ENCODE measurements around the gene ATP8B4.
"Not testable (repeated sequence)": the region's sequence is repeated elsewhere in the genome, so short reads cannot be mapped to it uniquely, and the experiment has no call there.

ATP8B4 gene

DNA sequence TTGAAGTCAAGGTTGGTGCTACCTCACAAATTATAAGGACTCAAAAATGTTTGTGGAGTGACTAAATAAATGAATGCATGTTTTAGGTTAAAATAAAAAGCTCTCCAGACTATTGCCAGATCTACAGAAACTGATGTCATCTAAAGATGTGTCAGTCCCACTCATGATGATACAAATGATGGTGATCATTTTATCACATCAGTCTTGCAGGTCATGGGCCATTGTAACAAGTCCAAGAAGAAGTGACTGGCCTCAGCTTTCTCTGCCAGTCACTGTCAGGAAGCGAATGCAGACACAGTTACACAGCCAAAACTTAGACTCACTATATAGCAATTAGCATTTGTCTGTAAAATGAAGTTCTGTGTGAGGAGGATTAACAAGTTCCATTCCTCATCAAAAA lies 18.5 kb downstream of the ATP8B4 start:
- in situ Hi-C loops (cut with HindIII; ENCODE audit: low sequenced_read_pairs) = no loop called here
- H3K4me3 ChIP-seq (ENCODE audit: low read depth, low read length) = no peak overlapping the region
- DNase-seq (ENCODE audit: low read depth) = no peak
- TF ChIP-seq, protein P1, sequence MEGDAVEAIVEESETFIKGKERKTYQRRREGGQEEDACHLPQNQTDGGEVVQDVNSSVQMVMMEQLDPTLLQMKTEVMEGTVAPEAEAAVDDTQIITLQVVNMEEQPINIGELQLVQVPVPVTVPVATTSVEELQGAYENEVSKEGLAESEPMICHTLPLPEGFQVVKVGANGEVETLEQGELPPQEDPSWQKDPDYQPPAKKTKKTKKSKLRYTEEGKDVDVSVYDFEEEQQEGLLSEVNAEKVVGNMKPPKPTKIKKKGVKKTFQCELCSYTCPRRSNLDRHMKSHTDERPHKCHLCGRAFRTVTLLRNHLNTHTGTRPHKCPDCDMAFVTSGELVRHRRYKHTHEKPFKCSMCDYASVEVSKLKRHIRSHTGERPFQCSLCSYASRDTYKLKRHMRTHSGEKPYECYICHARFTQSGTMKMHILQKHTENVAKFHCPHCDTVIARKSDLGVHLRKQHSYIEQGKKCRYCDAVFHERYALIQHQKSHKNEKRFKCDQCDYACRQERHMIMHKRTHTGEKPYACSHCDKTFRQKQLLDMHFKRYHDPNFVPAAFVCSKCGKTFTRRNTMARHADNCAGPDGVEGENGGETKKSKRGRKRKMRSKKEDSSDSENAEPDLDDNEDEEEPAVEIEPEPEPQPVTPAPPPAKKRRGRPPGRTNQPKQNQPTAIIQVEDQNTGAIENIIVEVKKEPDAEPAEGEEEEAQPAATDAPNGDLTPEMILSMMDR (IDR thresholded peaks at IDR 0.05; ENCODE audit: low read depth, low read length, missing control alignments) = no peak

GRCh38 chr15:50098545-50098944 lies 20.5 kb downstream of the ATP8B4 start:
- no peak overlapping the region for H3K4me3 ChIP-seq (ENCODE audit: low read depth, low read length)
- TF ChIP-seq, protein P1 (IDR thresholded peaks at IDR 0.05; ENCODE audit: low read depth, low read length, missing control alignments) = no peak
- in situ Hi-C loops (cut with HindIII; ENCODE audit: low sequenced_read_pairs) = no loop called here
- DNase-seq (ENCODE audit: low read depth) = no peak

DNA sequence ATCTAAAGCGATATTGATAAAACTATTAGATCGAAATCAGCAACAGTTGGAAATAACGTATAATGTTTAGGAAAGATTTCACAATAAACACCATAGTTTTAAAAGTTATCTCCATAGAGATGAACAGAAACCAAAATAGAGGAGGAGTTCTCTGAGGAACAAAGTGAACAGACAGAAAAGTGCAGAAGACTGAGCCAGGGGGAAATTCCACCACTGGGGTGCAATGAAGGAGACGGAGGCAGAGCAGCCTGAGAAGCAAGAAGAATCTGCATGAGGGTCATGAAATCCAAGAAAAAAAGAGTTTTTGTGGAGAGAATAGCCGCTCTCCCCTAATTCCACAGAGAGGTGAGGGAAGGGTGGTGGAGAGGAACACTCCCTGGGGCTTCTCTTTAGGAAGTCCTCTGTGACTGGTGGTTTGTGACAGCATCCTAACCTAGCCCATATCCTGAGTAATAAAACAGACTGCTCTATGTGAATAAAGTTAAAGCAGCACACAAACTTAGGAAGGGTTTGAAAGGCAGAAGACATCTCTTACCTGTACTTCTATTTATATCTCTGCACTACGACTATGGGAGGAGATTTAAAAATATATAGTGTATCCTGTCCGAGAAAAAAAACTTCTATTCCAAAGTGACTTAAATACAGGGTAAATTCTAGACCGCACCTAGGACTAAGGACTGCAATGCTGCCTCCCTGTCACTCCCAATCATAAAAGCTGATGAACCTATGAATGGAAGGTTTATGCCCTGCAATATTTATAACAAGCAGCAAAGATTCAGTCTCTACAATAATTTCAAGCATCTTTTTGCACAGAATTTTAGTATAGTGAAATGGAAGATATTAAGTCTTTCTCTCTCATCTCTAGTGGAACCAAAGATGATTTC lies 22.9 kb downstream of the ATP8B4 start:
- TF ChIP-seq, protein P1 (IDR thresholded peaks at IDR 0.05; ENCODE audit: low read depth, low read length, missing control alignments) = no peak
- in situ Hi-C loops (cut with HindIII; ENCODE audit: low sequenced_read_pairs) = no loop called here
- H3K4me3 ChIP-seq (ENCODE audit: low read depth, low read length) = no peak overlapping the region
- no peak for DNase-seq (ENCODE audit: low read depth)

DNA sequence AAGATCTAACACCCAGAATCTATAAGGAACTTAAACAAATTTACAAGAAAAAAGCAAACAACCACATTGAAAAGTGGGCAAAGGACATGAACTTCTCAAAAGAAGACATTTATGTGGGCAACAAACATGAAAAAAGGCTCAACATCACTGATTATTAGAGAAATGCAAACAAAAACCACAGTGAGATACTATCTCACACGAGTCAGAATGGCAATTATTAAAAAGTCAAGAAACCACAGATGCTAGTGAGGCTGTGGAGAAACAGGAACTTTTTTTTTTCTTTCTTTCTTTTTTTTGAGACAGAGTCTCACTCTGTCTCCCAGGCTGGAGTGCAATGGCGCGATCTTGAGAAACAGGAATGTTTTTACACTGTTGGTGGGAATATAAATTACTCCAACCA lies 29.6 kb downstream of the ATP8B4 start:
- not testable (repeated sequence) for H3K4me3 ChIP-seq (ENCODE audit: low read depth, low read length); DNase-seq (ENCODE audit: low read depth)
- in situ Hi-C loops (cut with HindIII; ENCODE audit: low sequenced_read_pairs) = loop anchor here (10.0 kb wide), 1 partner anchor 85 kb away; no protein-coding TSS in a partner anchor

DNA sequence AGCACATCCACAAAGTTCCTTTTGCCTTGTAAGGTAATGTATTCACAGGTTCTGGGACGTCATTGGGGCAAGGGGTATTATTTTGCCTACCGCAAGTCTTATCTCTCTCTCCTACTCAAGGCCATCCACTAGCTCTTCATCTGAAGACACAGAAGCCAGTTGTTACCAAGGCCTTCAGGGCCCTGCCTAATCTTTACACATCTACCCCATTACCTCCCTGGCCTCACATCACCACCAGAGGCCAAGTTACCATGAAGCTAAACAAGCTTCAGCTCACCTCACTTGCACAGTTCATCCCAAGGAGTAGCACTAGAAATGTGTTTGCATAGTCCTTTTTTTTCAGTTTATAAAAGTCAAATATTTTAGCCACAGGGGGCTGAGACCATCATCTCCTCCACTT lies 34.1 kb downstream of the ATP8B4 start:
- in situ Hi-C loops (cut with HindIII; ENCODE audit: low sequenced_read_pairs) = loop anchor here (10.0 kb wide), 1 partner anchor 80 kb away; no protein-coding TSS in a partner anchor

GRCh38 chr15:50083424-50084025 lies 35.5 kb downstream of the ATP8B4 start:
- in situ Hi-C loops (cut with HindIII; ENCODE audit: low sequenced_read_pairs) = loop anchor here (10.0 kb wide), 1 partner anchor 79 kb away; no protein-coding TSS in a partner anchor
- TF ChIP-seq, protein P1 (IDR thresholded peaks at IDR 0.05; ENCODE audit: low read depth, low read length, missing control alignments) = no peak
- DNase-seq (ENCODE audit: low read depth) = no peak
- H3K4me3 ChIP-seq (ENCODE audit: low read depth, low read length) = no peak overlapping the region

More for the DNA sequence above, 34.1 kb downstream of the ATP8B4 start:
- no peak overlapping the region for H3K4me3 ChIP-seq (ENCODE audit: low read depth, low read length)
- DNase-seq (ENCODE audit: low read depth) = no peak
- TF ChIP-seq, protein P1 (IDR thresholded peaks at IDR 0.05; ENCODE audit: low read depth, low read length, missing control alignments) = no peak

GRCh38 chr15:50082066-50082465 lies 37.0 kb downstream of the ATP8B4 start:
- TF ChIP-seq, protein P1 (IDR thresholded peaks at IDR 0.05; ENCODE audit: low read depth, low read length, missing control alignments) = no peak
- no peak for DNase-seq (ENCODE audit: low read depth)
- H3K4me3 ChIP-seq (ENCODE audit: low read depth, low read length) = no peak overlapping the region
- in situ Hi-C loops (cut with HindIII; ENCODE audit: low sequenced_read_pairs) = loop anchor here (10.0 kb wide), 1 partner anchor 77 kb away; no protein-coding TSS in a partner anchor
